ENCODE results near the gene SLC2A14. TPM values are rescaled to one million over a fixed set of nuclear protein-coding genes. Genes with fewer than 3 reads are reported as not detected.

Gene SLC2A14
- total RNA-seq, 2 donors from 2014 or later: 35.9 to 70.9 TPM

GRCh38 chr12:7837366-7837765 lies 35.3 kb downstream of the SLC2A14 start:
- Histone ChIP-seq H3K9me3 (ENCODE audit: control insufficient read depth, low read length) (no peaks in the 10 kb centered on the region), H3K4me1 (ENCODE audit: control insufficient read depth, insufficient read depth, low read length) (no peaks in the 10 kb centered on the region), H3K4me3 (ENCODE audit: low read length) (no peak overlapping the region), H3K27me3 (ENCODE audit: control insufficient read depth, insufficient read depth, low read length, poor library complexity, severe bottlenecking) (no peaks in the 10 kb centered on the region), H3K36me3 (ENCODE audit: control insufficient read depth, insufficient read depth, low read length) (no peaks in the 10 kb centered on the region), H3K27ac (ENCODE audit: low read depth, low read length) (no peak overlapping the region), H3K9ac (ENCODE audit: extremely low read depth, low read length, poor library complexity, severe bottlenecking) (no peak overlapping the region)
- WGBS, 2 experiments (ENCODE audit: insufficient coverage in 1 of 2, insufficient read length in 1 of 2): 40 to 87% methylated on average over 1 to 5 of the region's 6 CpGs
- no peaks in the 10 kb centered on the region for H3K27me3 Mint-ChIP-seq (ENCODE audit: insufficient read depth)
- no peak for DNase-seq
- TF ChIP-seq CTCF (conservative IDR thresholded peaks at IDR 0.05): no peak
- no peaks in the 10 kb centered on the region for H3K36me3 Mint-ChIP-seq (ENCODE audit: low read depth)
- no peak overlapping the region for H3K27ac Mint-ChIP-seq
- no peak overlapping the region for H3K4me3 Mint-ChIP-seq
- H3K4me1 Mint-ChIP-seq: peaks cover 39% of the 10 kb centered on the region
- H3K9me3 Mint-ChIP-seq: peaks cover 2% of the 10 kb centered on the region

GRCh38 chr12:7835766-7836165 lies 36.9 kb downstream of the SLC2A14 start:
- Histone ChIP-seq H3K36me3 (ENCODE audit: control insufficient read depth, insufficient read depth, low read length) (no peaks in the 10 kb centered on the region), H3K9me3 (ENCODE audit: control insufficient read depth, low read length) (no peaks in the 10 kb centered on the region), H3K27me3 (ENCODE audit: control insufficient read depth, insufficient read depth, low read length, poor library complexity, severe bottlenecking) (no peaks in the 10 kb centered on the region), H3K4me1 (ENCODE audit: control insufficient read depth, insufficient read depth, low read length) (no peaks in the 10 kb centered on the region), H3K9ac (ENCODE audit: extremely low read depth, low read length, poor library complexity, severe bottlenecking) (no peak overlapping the region), H3K4me3 (ENCODE audit: low read length) (no peak overlapping the region), H3K27ac (ENCODE audit: low read depth, low read length) (no peak overlapping the region)
- Mint-ChIP-seq H3K27me3 (ENCODE audit: insufficient read depth) (no peaks in the 10 kb centered on the region), H3K4me3 (no peak overlapping the region), H3K9me3 (peaks cover 2% of the 10 kb centered on the region), H3K27ac (no peak overlapping the region), H3K4me1 (peaks cover 35% of the 10 kb centered on the region), H3K36me3 (ENCODE audit: low read depth) (no peaks in the 10 kb centered on the region)
- DNase-seq: no peak
- no peak for TF ChIP-seq CTCF (conservative IDR thresholded peaks at IDR 0.05)
- 91 to 93% methylated on average over 5 of the region's 5 CpGs for WGBS, 2 experiments (ENCODE audit: insufficient coverage in 1 of 2, insufficient read length in 1 of 2)

- Mint-ChIP-seq H3K9me3 (no peaks in the 10 kb centered on the region), H3K4me1 (peaks cover 35% of the 10 kb centered on the region), H3K27ac (peak overlapping the region; percentile 29), H3K27me3 (ENCODE audit: insufficient read depth) (no peaks in the 10 kb centered on the region), H3K36me3 (ENCODE audit: low read depth) (no peaks in the 10 kb centered on the region), H3K4me3 (no peak overlapping the region)
- DNase-seq: no peak
- Histone ChIP-seq H3K9me3 (ENCODE audit: control insufficient read depth, low read length) (no peaks in the 10 kb centered on the region), H3K27me3 (ENCODE audit: control insufficient read depth, insufficient read depth, low read length, poor library complexity, severe bottlenecking) (no peaks in the 10 kb centered on the region), H3K4me1 (ENCODE audit: control insufficient read depth, insufficient read depth, low read length) (no peaks in the 10 kb centered on the region), H3K36me3 (ENCODE audit: control insufficient read depth, insufficient read depth, low read length) (no peaks in the 10 kb centered on the region), H3K27ac (ENCODE audit: low read depth, low read length) (no peak overlapping the region), H3K9ac (ENCODE audit: extremely low read depth, low read length, poor library complexity, severe bottlenecking) (no peak overlapping the region), H3K4me3 (ENCODE audit: low read length) (no peak overlapping the region)
- WGBS, 2 experiments (ENCODE audit: insufficient coverage in 1 of 2, insufficient read length in 1 of 2): 79 to 85% methylated on average over 3 to 7 of the region's 9 CpGs
- no peak for TF ChIP-seq CTCF (conservative IDR thresholded peaks at IDR 0.05)
Measured at GRCh38 chr12:7835116-7835515, 37.6 kb downstream of the SLC2A14 start.
